ENCODE measurements around the gene ITGB8. TPM values are rescaled to one million over a fixed set of nuclear protein-coding genes. Genes with fewer than 3 reads are reported as not detected.

Gene ITGB8
- total and polyA plus RNA-seq, 4 donors = 0.16 to 2.8 (median 0.51) TPM

DNA sequence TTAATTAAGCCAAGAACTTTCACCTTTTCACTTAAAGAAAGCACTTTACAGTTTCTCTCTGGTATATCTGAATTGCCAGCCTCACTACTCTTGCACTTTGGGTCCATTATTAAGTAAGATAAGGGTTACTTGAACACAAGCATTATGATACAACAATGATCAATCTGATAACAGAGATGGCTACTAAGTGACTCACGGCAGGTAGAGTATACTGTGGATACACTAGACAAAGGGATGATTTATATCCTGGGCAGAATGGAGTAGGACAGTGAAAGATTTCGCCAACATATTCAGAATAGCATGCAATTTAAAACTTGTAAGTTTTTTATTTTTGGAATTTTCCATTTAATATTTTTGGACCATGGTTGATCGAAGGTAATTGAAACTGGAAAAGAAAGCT, 34.3 kb upstream of the ITGB8 start:
- WGBS = 75% methylated on average over 3 of the region's 3 CpGs
- Histone ChIP-seq H3K4me1 (ENCODE audit: control insufficient read depth in 4 of 4, insufficient read depth in 4 of 4, low read length in 3 of 4) (no peaks in the 10 kb centered on the region), H3K9ac (ENCODE audit: low read depth in 1 of 2, low read length in 2 of 2) (no peak overlapping the region), H3K27me3 (ENCODE audit: control insufficient read depth in 4 of 4, insufficient read depth in 4 of 4, low read length in 3 of 4) (no peaks in the 10 kb centered on the region), H3K4me3 (ENCODE audit: low read depth in 1 of 3, low read length in 3 of 3) (no peak overlapping the region), H3K27ac (ENCODE audit: low read depth in 1 of 2, low read length in 2 of 2) (no peak overlapping the region), H3K36me3 (ENCODE audit: control insufficient read depth in 4 of 4, insufficient read depth in 3 of 4, low read depth in 1 of 4, low read length in 3 of 4) (no peaks in the 10 kb centered on the region), H3K9me3 (ENCODE audit: control insufficient read depth in 4 of 4, low read length in 3 of 4) (peaks cover 0 to 4% (median 0%) of the 10 kb centered on the region in 4 donors)
- no peak for DNase-seq (ENCODE audit: low spot score)
- no peak for TF ChIP-seq TAF1 (conservative IDR thresholded peaks at IDR 0.05)
- TF ChIP-seq FOXA2 (IDR thresholded peaks at IDR 0.05) = no peak
- TF ChIP-seq JUND (IDR thresholded peaks at IDR 0.05) = no peak
- TF ChIP-seq, protein P1, sequence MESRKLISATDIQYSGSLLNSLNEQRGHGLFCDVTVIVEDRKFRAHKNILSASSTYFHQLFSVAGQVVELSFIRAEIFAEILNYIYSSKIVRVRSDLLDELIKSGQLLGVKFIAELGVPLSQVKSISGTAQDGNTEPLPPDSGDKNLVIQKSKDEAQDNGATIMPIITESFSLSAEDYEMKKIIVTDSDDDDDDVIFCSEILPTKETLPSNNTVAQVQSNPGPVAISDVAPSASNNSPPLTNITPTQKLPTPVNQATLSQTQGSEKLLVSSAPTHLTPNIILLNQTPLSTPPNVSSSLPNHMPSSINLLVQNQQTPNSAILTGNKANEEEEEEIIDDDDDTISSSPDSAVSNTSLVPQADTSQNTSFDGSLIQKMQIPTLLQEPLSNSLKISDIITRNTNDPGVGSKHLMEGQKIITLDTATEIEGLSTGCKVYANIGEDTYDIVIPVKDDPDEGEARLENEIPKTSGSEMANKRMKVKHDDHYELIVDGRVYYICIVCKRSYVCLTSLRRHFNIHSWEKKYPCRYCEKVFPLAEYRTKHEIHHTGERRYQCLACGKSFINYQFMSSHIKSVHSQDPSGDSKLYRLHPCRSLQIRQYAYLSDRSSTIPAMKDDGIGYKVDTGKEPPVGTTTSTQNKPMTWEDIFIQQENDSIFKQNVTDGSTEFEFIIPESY (IDR thresholded peaks at IDR 0.05) = no peak
- no peak for TF ChIP-seq CTCF (IDR thresholded peaks at IDR 0.05; ENCODE audit: low read depth, low read length, missing input control)
- TF ChIP-seq GABPA (IDR thresholded peaks at IDR 0.05 in 1 of 2, conservative IDR thresholded peaks at IDR 0.05 in 1 of 2) = no peak
- TF ChIP-seq YY1 (IDR thresholded peaks at IDR 0.05) = no peak
- no peak for TF ChIP-seq FOXA1 (IDR thresholded peaks at IDR 0.05)
- TF ChIP-seq MAX (IDR thresholded peaks at IDR 0.05) = no peak
- no peak for TF ChIP-seq RXRA (IDR thresholded peaks at IDR 0.05)
- no peak for TF ChIP-seq HNF4G (IDR thresholded peaks at IDR 0.05)
- no peak for TF ChIP-seq RAD21 (IDR thresholded peaks at IDR 0.05)
- TF ChIP-seq NR2F2 (IDR thresholded peaks at IDR 0.05) = no peak
- TF ChIP-seq, protein P2, sequence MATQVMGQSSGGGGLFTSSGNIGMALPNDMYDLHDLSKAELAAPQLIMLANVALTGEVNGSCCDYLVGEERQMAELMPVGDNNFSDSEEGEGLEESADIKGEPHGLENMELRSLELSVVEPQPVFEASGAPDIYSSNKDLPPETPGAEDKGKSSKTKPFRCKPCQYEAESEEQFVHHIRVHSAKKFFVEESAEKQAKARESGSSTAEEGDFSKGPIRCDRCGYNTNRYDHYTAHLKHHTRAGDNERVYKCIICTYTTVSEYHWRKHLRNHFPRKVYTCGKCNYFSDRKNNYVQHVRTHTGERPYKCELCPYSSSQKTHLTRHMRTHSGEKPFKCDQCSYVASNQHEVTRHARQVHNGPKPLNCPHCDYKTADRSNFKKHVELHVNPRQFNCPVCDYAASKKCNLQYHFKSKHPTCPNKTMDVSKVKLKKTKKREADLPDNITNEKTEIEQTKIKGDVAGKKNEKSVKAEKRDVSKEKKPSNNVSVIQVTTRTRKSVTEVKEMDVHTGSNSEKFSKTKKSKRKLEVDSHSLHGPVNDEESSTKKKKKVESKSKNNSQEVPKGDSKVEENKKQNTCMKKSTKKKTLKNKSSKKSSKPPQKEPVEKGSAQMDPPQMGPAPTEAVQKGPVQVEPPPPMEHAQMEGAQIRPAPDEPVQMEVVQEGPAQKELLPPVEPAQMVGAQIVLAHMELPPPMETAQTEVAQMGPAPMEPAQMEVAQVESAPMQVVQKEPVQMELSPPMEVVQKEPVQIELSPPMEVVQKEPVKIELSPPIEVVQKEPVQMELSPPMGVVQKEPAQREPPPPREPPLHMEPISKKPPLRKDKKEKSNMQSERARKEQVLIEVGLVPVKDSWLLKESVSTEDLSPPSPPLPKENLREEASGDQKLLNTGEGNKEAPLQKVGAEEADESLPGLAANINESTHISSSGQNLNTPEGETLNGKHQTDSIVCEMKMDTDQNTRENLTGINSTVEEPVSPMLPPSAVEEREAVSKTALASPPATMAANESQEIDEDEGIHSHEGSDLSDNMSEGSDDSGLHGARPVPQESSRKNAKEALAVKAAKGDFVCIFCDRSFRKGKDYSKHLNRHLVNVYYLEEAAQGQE (IDR thresholded peaks at IDR 0.05) = no peak
- no peak for TF ChIP-seq HNF4A (conservative IDR thresholded peaks at IDR 0.05)

- peaks cover 0 to 4% (median 0%) of the 10 kb centered on the region in 4 donors for H3K9me3 ChIP-seq (ENCODE audit: control insufficient read depth in 4 of 4, low read length in 3 of 4)
- 55% methylated on average over 3 of the region's 3 CpGs for WGBS
- no peak overlapping the region for H3K27ac ChIP-seq (ENCODE audit: low read depth in 1 of 2, low read length in 2 of 2)
Observed at GRCh38 chr7:20296901-20297300, 33.8 kb upstream of the ITGB8 start.

More at GRCh38 chr7:20296901-20297300, 33.8 kb upstream of the ITGB8 start:
- TF ChIP-seq RAD21 (IDR thresholded peaks at IDR 0.05) (no peak), GABPA (IDR thresholded peaks at IDR 0.05 in 1 of 2, conservative IDR thresholded peaks at IDR 0.05 in 1 of 2) (no peak), FOXA2 (IDR thresholded peaks at IDR 0.05) (no peak)
- TF ChIP-seq, protein P2 (IDR thresholded peaks at IDR 0.05) = no peak
- H3K36me3 ChIP-seq (ENCODE audit: control insufficient read depth in 4 of 4, insufficient read depth in 3 of 4, low read depth in 1 of 4, low read length in 3 of 4) = no peaks in the 10 kb centered on the region
- DNase-seq (ENCODE audit: low spot score) = no peak
- H3K4me3 ChIP-seq (ENCODE audit: low read depth in 1 of 3, low read length in 3 of 3) = no peak overlapping the region
- no peaks in the 10 kb centered on the region for H3K27me3 ChIP-seq (ENCODE audit: control insufficient read depth in 4 of 4, insufficient read depth in 4 of 4, low read length in 3 of 4)
- no peaks in the 10 kb centered on the region for H3K4me1 ChIP-seq (ENCODE audit: control insufficient read depth in 4 of 4, insufficient read depth in 4 of 4, low read length in 3 of 4)
- no peak overlapping the region for H3K9ac ChIP-seq (ENCODE audit: low read depth in 1 of 2, low read length in 2 of 2)
